KMS-11 (cell line): Measurements from ENCODE around the gene JMJD1C.
A peak's percentile ranks its signal among the peaks of the same experiment; 100 is the strongest.

Experiments
- H2AFZ ChIP-seq: fragments of 200-600 bp; sonication (generic); 2 replicates; pipeline ENCODE4 v1.6.1; 2016; ENCODE audit warnings: antibody characterized with exemption, mixed run types, low read depth
- H3K27ac ChIP-seq: fragments of 200-600 bp; sonication (generic); 2 replicates; pipeline ENCODE4 v1.6.1; 2016; ENCODE audit warnings: mild to moderate bottlenecking, mixed run types
- H3K27me3 ChIP-seq: fragments of 200-600 bp; sonication (generic); 2 replicates; pipeline ENCODE4 v1.6.1; 2017; ENCODE audit warnings: mild to moderate bottlenecking, low read depth, mixed run types, moderate library complexity; ENCODE audit not compliant: insufficient read depth
- H3K36me3 ChIP-seq: fragments of 200-600 bp; sonication (generic); 2 replicates; pipeline ENCODE4 v1.6.1; 2017; ENCODE audit warnings: mild to moderate bottlenecking, mixed run types; ENCODE audit not compliant: insufficient read depth
- H3K4me1 ChIP-seq: fragments of 200-600 bp; sonication (generic); 2 replicates; pipeline ENCODE4 v1.6.1; 2016; ENCODE audit warnings: mild to moderate bottlenecking, low read depth, mixed run types; ENCODE audit not compliant: poor library complexity, severe bottlenecking
- H3K4me2 ChIP-seq: fragments of 200-600 bp; sonication (generic); 2 replicates; pipeline ENCODE4 v1.7.0; 2016; ENCODE audit warnings: mild to moderate bottlenecking, mixed run types
- H3K4me3 ChIP-seq: fragments of 200-600 bp; sonication (generic); IDR thresholded peaks from 2 replicates; pipeline ENCODE4 v1.6.1; 2017; ENCODE audit warnings: low read depth, low read length, mixed read lengths; ENCODE audit not compliant: insufficient read depth
- H3K79me2 ChIP-seq: fragments of 200-600 bp; sonication (generic); 2 replicates; pipeline ENCODE4 v1.6.1; 2016; ENCODE audit warnings: low read depth, mixed run types; ENCODE audit not compliant: insufficient read depth
- H3K9ac ChIP-seq: fragments of 200-600 bp; sonication (generic); 2 replicates; pipeline ENCODE4 v1.6.1; 2016; ENCODE audit warnings: mild to moderate bottlenecking, mixed run types
- H4K20me1 ChIP-seq: fragments of 200-600 bp; sonication (generic); 2 replicates; pipeline ENCODE4 v1.6.1; 2016; ENCODE audit warnings: mild to moderate bottlenecking, mixed run types; ENCODE audit not compliant: insufficient read depth
- CTCF ChIP-seq: fragments of 200-600 bp; sonication (generic); conservative IDR thresholded peaks from 2 replicates; pipeline ENCODE4 v1.6.1; 2017; ENCODE audit warnings: low read depth, mild to moderate bottlenecking, antibody characterized with exemption, low read length, moderate library complexity, mixed read lengths

JMJD1C gene

GRCh38 chr10:63142136-63142535 lies 323.6 kb downstream of the JMJD1C start:
- no peak overlapping the region for H3K4me2 ChIP-seq
- no peaks in the 10 kb centered on the region for H3K36me3 ChIP-seq
- H3K4me1 ChIP-seq = peaks cover 20% of the 10 kb centered on the region
- H3K9ac ChIP-seq = no peak overlapping the region
- no peak for TF ChIP-seq CTCF
- H2AFZ ChIP-seq = no peak overlapping the region
- H3K27me3 ChIP-seq = no peaks in the 10 kb centered on the region
- peaks cover 90% of the 10 kb centered on the region for H3K79me2 ChIP-seq
- H3K4me3 ChIP-seq = no peak overlapping the region
- H3K27ac ChIP-seq = no peak overlapping the region
- H4K20me1 ChIP-seq = 0 out of 2 replicates have a peak, but pooled peaks cover 4% of the 10 kb centered on the region

- no peak overlapping the region for H3K4me2 ChIP-seq
- H3K36me3 ChIP-seq = no peaks in the 10 kb centered on the region
- peaks cover 3% of the 10 kb centered on the region for H3K4me1 ChIP-seq
- no peak overlapping the region for H2AFZ ChIP-seq
- TF ChIP-seq CTCF = no peak
- H3K27ac ChIP-seq = no peak overlapping the region
- 0 out of 2 replicates have a peak, but pooled peaks cover 4% of the 10 kb centered on the region for H4K20me1 ChIP-seq
- peaks cover 99% of the 10 kb centered on the region for H3K79me2 ChIP-seq
- no peaks in the 10 kb centered on the region for H3K27me3 ChIP-seq
- no peak overlapping the region for H3K4me3 ChIP-seq
- no peak overlapping the region for H3K9ac ChIP-seq
Observed at GRCh38 chr10:63140077-63140476, 325.7 kb downstream of the JMJD1C start.

GRCh38 chr10:63137306-63137705 lies 328.5 kb downstream of the JMJD1C start:
- peaks cover 17% of the 10 kb centered on the region for H3K4me1 ChIP-seq
- TF ChIP-seq CTCF = no peak
- peaks cover 87% of the 10 kb centered on the region for H3K79me2 ChIP-seq
- no peak overlapping the region for H3K4me2 ChIP-seq
- H3K4me3 ChIP-seq = no peak overlapping the region
- H2AFZ ChIP-seq = no peak overlapping the region
- no peaks in the 10 kb centered on the region for H3K27me3 ChIP-seq
- H3K27ac ChIP-seq = no peak overlapping the region
- H4K20me1 ChIP-seq = 0 out of 2 replicates have a peak, but pooled peaks cover 4% of the 10 kb centered on the region
- H3K9ac ChIP-seq = no peak overlapping the region
- no peaks in the 10 kb centered on the region for H3K36me3 ChIP-seq

GRCh38 chr10:63133821-63134557 lies 331.8 kb downstream of the JMJD1C start:
- no peaks in the 10 kb centered on the region for H3K27me3 ChIP-seq
- peak overlapping the region; percentile 87; the same call in 1 of the 2 replicates for H2AFZ ChIP-seq
- no peak for TF ChIP-seq CTCF
- peak overlapping the region; percentile 85 for H3K27ac ChIP-seq
- H3K4me2 ChIP-seq = peak overlapping the region; percentile 95
- H3K79me2 ChIP-seq = peaks cover 54% of the 10 kb centered on the region
- H3K36me3 ChIP-seq = no peaks in the 10 kb centered on the region
- no peak overlapping the region for H3K4me3 ChIP-seq
- peak overlapping the region; percentile 76 for H3K9ac ChIP-seq
- peaks cover 17% of the 10 kb centered on the region for H3K4me1 ChIP-seq
- H4K20me1 ChIP-seq = no peaks in the 10 kb centered on the region
